Measurements from ENCODE around the gene NAT16. TPM values are rescaled to one million over a fixed set of nuclear protein-coding genes. Genes with fewer than 3 reads are reported as not detected.

NAT16 gene
- total and polyA plus RNA-seq, 2 of the 13 experiments (the other 11 are each of a cell fraction or from before 2014, with no cell fraction given): 0.04 TPM; not detected in 1

DNA sequence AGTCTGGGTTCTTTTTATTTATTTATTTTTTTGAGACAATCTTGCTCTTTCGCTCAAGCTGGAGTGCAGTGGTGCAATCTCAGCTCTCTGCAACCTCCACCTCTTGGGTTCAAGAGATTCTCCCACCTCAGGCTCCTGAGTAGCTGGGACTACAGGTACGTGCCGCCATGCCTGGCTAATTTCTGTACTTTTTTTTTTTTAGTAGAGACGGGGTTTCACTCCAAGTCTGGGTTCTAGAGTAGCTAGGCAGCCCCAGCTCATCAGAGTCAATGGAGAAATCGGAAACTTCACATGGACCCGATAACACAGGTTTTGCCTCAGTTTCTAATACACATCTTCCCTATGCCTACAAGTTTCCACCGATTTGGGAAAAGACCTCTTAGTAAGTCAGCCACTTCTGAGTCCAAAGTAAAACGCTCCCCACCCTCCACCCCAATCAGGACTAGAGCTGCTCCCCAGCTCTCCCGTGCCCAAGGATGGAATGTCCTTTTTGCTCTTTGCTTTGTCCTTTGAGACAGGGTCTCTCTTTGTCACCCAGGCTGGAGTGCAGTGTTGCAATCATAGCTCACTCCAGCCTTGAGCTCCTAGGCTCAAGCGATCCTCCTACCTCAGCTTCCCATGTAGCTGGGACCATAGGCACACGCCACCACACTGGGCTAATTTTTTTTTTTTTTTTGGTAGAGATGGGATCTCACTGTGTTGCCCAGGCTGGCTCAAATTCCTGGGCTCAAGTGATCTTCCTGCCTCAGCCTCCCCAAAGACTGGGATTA is 57.0 kb downstream of the NAT16 start (continued):
- TF ChIP-seq, protein P1, sequence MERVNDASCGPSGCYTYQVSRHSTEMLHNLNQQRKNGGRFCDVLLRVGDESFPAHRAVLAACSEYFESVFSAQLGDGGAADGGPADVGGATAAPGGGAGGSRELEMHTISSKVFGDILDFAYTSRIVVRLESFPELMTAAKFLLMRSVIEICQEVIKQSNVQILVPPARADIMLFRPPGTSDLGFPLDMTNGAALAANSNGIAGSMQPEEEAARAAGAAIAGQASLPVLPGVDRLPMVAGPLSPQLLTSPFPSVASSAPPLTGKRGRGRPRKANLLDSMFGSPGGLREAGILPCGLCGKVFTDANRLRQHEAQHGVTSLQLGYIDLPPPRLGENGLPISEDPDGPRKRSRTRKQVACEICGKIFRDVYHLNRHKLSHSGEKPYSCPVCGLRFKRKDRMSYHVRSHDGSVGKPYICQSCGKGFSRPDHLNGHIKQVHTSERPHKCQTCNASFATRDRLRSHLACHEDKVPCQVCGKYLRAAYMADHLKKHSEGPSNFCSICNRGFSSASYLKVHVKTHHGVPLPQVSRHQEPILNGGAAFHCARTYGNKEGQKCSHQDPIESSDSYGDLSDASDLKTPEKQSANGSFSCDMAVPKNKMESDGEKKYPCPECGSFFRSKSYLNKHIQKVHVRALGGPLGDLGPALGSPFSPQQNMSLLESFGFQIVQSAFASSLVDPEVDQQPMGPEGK (CRISPR knock-in tag; IDR thresholded peaks at IDR 0.05): peak; percentile 77
- no peak; the same call in 1 of the 2 replicates for TF ChIP-seq ZNF704 (CRISPR knock-in tag; IDR thresholded peaks at IDR 0.05; ENCODE audit: borderline replicate concordance)
- TF ChIP-seq CEBPB (IDR thresholded peaks at IDR 0.05; ENCODE audit: borderline replicate concordance, low read depth, low read length): peak; percentile 97
- TF ChIP-seq TBP (CRISPR knock-in tag; IDR thresholded peaks at IDR 0.05): no peak
- TF ChIP-seq XRCC5 (optimal IDR thresholded peaks at IDR 0.05; ENCODE audit: low read length): peak; percentile 40
- peak; percentile 61 to 80; a peak in 3 of 4 replicates for TF ChIP-seq POLR2A (IDR thresholded peaks at IDR 0.05; ENCODE audit: insufficient read depth in 1 of 2, low read depth in 2 of 2, low read length in 2 of 2)
- TF ChIP-seq ZNF720 (CRISPR knock-in tag; IDR thresholded peaks at IDR 0.05): no peak
- no peak for TF ChIP-seq ELF1 (CRISPR knock-in tag; IDR thresholded peaks at IDR 0.05)
- TF ChIP-seq, protein P2, sequence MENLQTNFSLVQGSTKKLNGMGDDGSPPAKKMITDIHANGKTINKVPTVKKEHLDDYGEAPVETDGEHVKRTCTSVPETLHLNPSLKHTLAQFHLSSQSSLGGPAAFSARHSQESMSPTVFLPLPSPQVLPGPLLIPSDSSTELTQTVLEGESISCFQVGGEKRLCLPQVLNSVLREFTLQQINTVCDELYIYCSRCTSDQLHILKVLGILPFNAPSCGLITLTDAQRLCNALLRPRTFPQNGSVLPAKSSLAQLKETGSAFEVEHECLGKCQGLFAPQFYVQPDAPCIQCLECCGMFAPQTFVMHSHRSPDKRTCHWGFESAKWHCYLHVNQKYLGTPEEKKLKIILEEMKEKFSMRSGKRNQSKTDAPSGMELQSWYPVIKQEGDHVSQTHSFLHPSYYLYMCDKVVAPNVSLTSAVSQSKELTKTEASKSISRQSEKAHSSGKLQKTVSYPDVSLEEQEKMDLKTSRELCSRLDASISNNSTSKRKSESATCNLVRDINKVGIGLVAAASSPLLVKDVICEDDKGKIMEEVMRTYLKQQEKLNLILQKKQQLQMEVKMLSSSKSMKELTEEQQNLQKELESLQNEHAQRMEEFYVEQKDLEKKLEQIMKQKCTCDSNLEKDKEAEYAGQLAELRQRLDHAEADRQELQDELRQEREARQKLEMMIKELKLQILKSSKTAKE (CRISPR knock-in tag; IDR thresholded peaks at IDR 0.05; ENCODE audit: borderline replicate concordance): peak; percentile 80
- 0 out of 2 replicates have a peak, but pooled peaks have one; percentile 8 for TF ChIP-seq TFAP4 (IDR thresholded peaks at IDR 0.05; ENCODE audit: borderline replicate concordance, low read depth)
- no peak for TF ChIP-seq ZBTB20 (CRISPR knock-in tag; IDR thresholded peaks at IDR 0.05; ENCODE audit: borderline replicate concordance, low read depth)
- no peak for TF ChIP-seq E2F2 (CRISPR knock-in tag; IDR thresholded peaks at IDR 0.05; ENCODE audit: borderline replicate concordance)
- TF ChIP-seq SP2 (CRISPR knock-in tag; IDR thresholded peaks at IDR 0.05): no peak
- no peak for TF ChIP-seq STAT5B (CRISPR knock-in tag; IDR thresholded peaks at IDR 0.05)
- peak; percentile 78; the same call in 1 of the 2 replicates for TF ChIP-seq ZC3H4 (CRISPR knock-in tag; IDR thresholded peaks at IDR 0.05; ENCODE audit: borderline replicate concordance)
- TF ChIP-seq ATF7-NPFF (CRISPR knock-in tag; IDR thresholded peaks at IDR 0.05; ENCODE audit: low read depth): no peak
- TF ChIP-seq ZNF317 (CRISPR knock-in tag; IDR thresholded peaks at IDR 0.05): peak; percentile 21; the same call in 1 of the 2 replicates
- peak; percentile 74 for TF ChIP-seq RARA (CRISPR knock-in tag; IDR thresholded peaks at IDR 0.05)
- no peak; the same call in 1 of the 2 replicates for TF ChIP-seq ATF2 (CRISPR knock-in tag; IDR thresholded peaks at IDR 0.05)
- TF ChIP-seq ISL2 (CRISPR knock-in tag; IDR thresholded peaks at IDR 0.05): peak; percentile 32; the same call in 1 of the 2 replicates
- peak; percentile 65 for TF ChIP-seq NCOA2 (CRISPR knock-in tag; IDR thresholded peaks at IDR 0.05)
